Measurements from ENCODE around the gene DGCR8.
"Not testable (repeated sequence)": the region's sequence is repeated elsewhere in the genome, so short reads cannot be mapped to it uniquely, and the experiment has no call there.

DGCR8 gene

DNA sequence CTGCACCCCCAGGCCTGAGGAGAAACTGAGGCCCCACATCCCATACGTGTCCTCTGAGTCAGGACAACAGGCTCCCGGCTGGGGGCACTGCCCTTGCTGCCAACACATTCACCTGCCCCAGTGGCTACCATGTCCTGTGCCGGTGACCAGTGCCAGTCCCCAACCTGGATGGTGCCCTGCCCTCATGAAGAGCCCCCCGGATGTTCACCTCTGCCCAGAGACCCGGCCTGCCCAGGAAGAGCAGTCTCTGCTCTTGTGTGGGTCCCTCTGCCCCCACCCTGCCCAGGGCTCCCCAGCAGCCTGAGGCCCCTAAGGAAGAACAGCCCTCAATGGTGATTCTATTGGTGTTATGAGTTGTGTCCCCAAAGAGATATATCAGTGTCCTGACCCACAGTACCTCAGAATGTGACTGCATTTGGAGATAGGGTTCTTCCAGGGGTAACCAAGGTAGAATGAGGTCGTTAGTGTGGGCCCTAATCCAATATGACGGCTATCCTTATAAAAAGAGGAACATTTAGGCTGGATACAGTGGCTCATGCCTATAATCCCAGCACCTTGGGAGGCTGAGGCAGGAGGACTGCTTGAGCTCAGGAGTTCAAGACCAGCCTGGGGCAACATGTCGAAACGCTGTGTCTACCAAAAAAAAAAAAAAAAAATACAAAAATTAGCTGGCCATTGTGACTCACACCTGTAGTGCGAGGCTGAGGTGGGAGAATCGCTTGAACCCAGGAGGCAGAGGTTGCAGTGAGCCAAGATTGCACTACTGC, 13.2 kb upstream of the DGCR8 start:
- no peak for DNase-seq (ENCODE audit: low read depth, low spot score)

GRCh38 chr22:20067384-20067682, 12.7 kb upstream of the DGCR8 start:
- DNase-seq (ENCODE audit: low read depth, low spot score) = not testable (repeated sequence)

DNA sequence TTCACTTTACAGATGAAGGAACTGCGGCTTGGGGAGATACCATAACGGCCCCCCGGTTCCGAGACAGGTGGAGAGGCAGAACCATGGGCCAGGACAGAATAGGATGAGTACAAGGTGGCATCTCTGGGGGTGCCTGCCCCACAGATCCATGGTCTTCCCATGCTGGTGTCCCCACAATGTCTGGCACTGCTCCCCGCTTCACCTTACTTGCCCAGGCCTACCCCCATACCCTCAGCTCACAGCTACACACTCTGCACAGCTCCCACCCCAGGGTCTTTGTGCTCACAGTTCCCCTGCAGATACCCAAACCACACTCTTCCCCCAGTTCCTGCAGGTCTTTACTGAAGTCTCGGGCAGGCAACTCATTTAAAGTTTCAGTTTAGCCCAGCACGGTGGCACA, 11.4 kb upstream of the DGCR8 start:
- no peak for DNase-seq (ENCODE audit: low read depth, low spot score)

DNA sequence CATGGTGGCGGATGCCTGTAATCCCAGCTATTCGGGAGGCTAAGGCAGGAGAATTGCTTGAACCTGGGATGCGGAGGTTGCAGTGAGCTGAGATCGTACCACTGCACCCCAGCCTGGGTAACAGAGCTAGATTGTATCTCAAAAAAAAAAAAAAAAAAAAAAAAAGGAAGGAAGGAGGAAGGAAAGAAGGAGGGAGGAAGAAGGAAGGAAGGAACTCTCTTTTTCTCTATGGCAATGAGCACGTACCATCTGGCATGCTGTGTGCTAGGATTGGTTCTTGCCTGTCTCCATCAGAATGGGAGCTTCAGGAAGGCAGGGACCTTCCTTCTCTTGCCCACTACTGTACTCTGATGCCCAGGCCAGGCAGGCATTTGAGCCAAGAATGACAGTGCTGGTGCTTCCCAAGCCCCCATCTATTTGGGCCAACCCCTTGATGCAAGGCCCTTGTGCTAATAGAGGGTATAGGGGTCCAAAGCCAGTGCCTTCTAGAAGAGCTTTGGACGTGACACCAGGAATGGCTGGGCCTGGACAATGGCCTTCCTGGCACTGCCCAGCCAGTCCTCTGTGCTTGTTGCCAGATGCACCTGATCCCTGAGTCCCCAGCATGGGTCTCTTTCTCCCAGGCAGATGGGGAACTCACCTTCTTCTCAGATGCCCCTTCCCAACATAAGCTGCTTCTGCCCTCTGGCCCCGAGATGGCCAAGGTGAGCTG, 10.6 kb upstream of the DGCR8 start:
- DNase-seq (ENCODE audit: low read depth, low spot score) = no peak

GRCh38 chr22:20071524-20071972, 8.5 kb upstream of the DGCR8 start:
- no peak for DNase-seq (ENCODE audit: low read depth, low spot score)

DNA sequence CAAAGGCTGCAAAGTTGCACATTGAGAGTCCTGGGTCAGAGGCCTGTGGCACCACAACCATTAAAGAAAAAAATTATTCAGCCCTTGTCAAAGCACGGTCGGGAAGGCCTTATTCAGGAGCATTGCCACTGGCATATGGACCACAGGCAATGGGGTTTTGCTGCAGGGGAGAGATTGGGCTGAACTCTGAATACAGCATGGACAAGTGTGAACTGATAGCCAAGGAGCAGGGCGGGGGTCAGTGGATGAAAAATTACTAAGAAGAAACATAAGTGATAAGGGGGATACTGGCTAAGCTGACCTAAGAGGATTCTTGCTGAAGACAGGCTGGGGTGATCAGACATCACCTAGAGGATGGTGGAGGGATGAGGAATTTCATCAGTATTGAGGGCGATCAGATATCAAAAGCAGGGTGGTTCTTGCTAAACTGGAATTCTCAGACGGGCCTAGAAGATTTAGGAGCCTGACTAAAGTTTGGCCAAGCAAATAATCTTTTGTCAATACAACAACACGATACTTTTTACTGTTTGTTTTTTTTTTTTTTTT, 3.3 kb upstream of the DGCR8 start:
- no peak for DNase-seq (ENCODE audit: low read depth, low spot score)

GRCh38 chr22:20080445-20080775, 369 bp downstream of the DGCR8 start:
- DNase-seq (ENCODE audit: low read depth, low spot score) = peak; percentile 78

DNA sequence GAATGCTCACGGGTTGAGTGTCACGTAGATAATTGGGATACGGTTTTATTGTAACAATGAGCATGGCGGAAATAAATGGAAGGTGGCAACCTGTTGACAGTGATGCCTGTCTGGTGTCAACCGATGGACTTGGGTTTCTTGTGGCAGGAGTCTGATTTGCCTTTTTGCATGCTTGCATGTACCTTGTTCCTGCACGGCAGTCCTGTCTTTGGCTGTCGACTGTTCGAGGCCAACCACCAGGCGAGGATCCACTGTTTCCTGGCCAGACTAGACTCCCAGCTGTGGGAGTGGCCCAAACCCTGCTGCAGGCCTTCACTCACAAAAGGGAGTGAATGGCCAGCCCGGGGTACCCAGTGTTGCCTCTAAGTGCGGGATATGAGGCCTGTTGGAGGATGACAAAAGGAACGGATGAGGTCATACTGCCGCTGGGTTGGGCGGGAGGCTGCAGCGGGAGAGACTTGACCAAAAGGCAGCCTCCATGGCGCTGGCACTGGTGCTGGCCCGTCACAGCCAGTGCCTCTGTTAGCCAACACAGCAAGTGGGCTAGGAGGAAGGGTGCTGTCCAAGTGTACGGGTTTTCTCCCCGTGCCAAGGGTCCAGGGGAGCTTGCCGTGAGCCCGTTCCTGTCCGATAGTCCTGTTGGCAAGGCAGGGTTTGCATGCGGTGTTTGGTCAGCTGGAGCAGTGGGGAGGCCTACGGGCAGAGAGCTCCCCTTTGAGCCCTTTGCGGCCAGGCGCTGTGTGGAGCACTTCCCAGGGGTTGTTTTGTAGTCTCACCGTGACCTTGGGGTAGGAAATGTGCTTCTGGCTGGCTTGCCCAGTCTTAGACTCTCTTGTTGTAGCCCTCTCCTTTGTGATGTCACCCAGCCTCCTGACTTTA, 974 bp downstream of the DGCR8 start:
- DNase-seq (ENCODE audit: low read depth, low spot score) = peak; percentile 80

DNA sequence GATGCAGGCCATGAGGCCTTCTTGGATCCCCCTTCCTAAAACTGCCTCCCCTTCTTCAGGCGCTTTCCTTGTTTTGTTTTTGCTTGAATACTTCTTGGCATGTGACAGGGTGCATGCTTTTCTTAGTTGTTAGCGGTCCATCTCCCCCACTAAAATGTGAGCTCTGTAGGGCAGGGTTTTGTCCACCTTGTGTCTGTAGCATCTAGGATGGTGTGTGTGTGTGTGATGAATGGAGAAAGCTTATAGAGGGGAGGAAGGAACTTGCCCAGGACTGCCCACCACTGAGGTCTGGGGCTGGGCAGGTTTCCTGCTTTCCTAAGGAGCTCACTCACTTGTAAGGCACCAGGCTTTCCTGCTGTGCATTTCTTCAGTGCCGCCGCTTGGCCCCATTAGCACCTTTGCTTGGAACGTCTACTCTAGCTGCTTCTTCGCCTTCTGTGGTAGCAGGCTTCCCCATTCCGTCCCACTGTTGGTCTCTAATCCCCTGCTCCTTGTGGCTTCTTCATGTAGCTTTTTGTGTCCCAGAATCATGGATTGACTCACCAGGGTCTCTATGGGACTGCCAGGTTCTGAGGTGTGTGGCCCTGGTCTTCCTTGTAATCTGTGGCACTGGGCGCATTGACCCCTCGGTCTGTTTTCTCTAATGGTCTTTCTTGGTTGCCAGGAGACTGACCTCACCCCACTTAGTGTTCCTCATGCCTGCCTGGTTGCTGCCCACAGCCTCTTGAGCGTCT, 3.3 kb downstream of the DGCR8 start:
- no peak for DNase-seq (ENCODE audit: low read depth, low spot score)

DNA sequence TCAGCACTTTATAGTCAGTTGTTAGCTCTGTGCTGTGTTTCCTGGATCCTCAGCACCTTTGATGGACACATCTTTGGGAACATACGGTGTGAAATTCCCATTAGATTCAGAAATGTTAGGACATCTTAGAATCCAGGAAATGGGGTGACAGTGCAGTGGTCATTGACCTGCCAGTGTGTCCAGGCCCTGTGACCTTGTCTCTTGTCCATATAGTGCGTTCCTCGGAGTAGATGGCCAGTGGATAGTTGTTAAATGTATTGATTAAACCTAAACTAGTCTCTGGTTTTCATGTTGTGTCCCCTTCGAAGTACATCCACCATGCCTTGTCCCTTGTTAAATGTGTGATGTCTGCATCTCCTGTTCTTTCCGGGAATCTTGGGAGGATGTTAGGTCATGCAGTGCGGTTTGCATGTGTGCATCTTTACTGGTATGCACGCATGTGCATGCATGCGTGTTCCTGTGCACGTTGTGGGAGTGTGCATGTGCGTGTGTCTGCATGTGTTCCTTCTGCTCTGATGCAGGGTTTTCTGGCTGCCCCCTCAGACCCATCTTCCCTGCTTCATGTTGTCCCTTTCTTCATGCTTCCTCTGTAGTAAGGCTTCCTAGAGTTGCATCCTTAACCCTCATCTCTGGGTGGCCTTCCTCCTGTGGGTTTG, 4.0 kb downstream of the DGCR8 start:
- DNase-seq (ENCODE audit: low read depth, low spot score) = no peak

GRCh38 chr22:20084547-20085413, 4.7 kb downstream of the DGCR8 start:
- DNase-seq (ENCODE audit: low read depth, low spot score) = peak; percentile 26

- no peak for DNase-seq (ENCODE audit: low read depth, low spot score)
These were observed 5.6 kb downstream of the DGCR8 start for GRCh38 chr22:20085651-20086050.

- no peak for DNase-seq (ENCODE audit: low read depth, low spot score)
These were observed 6.1 kb downstream of the DGCR8 start for GRCh38 chr22:20086101-20086599.

- no peak for DNase-seq (ENCODE audit: low read depth, low spot score)
These were observed 6.7 kb downstream of the DGCR8 start for GRCh38 chr22:20086763-20087162.

DNA sequence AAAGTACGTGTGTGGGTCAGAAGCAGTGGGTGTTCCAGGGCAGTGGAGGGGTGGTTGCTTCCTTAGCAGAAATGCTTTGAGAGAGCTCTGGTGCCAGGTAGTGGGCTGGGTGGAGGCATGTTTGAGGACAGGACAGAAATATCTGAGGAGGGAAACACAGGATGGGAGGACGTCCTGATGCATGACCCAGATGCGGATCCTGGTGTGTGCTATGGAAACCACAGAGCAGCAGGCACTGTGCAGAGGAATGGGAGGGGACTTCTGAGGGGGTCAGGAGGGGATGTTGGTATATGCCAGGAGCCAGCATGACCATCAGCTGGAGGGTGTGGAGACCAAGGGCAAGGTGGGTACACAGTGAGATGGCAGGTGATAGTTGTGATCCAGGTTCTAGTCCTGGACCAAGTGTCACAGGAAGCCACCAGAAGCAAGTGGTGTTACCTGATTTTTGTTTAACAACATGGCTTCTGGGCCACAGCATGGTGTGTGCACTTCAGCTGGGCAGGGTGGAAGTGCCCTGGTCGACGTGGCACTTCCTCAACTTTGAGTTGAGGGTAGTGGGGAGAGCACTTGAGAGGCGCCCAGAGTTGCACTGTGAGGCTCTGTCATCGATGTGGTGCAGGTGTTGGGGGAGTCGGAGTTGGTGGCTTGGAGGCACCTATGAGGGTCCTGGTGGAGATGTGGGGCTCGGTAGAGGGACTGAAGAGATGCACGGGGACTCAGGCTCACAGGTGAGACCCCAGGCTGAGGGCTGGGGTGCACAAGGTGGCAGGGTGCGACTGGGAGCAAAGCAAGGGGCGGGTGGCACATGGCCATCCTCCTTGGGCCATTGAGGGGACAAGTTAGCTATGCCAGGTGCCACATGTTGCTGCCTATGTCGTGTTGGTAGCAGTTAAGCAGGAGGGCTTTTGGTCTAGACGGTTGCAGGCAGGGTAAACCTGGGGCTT, 7.5 kb downstream of the DGCR8 start:
- no peak for DNase-seq (ENCODE audit: low read depth, low spot score)

DNA sequence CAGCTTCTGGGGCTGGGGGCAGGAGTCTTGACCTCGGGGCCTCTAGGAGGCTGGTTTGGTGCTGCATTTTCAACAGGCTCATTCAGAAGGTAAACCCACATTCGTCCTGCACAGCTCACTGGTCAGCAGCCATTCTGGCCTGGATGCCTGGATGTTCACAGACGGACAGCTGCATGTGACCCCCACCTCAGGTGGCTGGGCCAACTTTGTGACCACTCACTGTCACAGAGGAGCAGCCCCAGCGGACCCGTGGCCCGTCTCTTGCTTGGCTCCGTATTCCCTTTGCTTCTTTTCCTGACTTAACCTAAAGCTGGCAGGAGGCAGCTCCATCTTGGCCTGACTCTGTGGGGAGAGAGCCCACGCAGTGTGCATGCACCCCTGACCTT, 8.2 kb downstream of the DGCR8 start:
- no peak for DNase-seq (ENCODE audit: low read depth, low spot score)

- no peak for DNase-seq (ENCODE audit: low read depth, low spot score)
These were observed 9.4 kb downstream of the DGCR8 start for GRCh38 chr22:20089226-20089976.
